K562 (cell line): ENCODE data around the gene LIMS1. TPM values are rescaled to one million over a fixed set of nuclear protein-coding genes. Genes with fewer than 3 reads are reported as not detected.

Experiments used
- ATF6 ChIP-seq: sonication (generic); formaldehyde crosslinking; IDR thresholded peaks from 2 replicates; pipeline ENCODE4 v1.4.0; 2020; ENCODE audit warnings: mild to moderate bottlenecking, missing genetic modification reagents
- BDP1 ChIP-seq: IDR thresholded peaks from 3 replicates; pipeline ENCODE4 v1.6.1; 2011; ENCODE audit not compliant: insufficient read length, insufficient read depth
- CGGBP1 ChIP-seq: fragments of 250-450 bp; sonication (Bioruptor Pico); IDR thresholded peaks from 2 replicates; pipeline ENCODE4 v1.9.0; 2021; ENCODE audit warnings: mild to moderate bottlenecking
- CSDE1 ChIP-seq, 2 experiments: fragments of 450-650 bp; IDR thresholded peaks; 2 replicates each; pipeline ENCODE4 v1.6.1; 2016; ENCODE audit warnings: mild to moderate bottlenecking in 1 of 2
- EGR1 ChIP-seq: fragments of 450-650 bp; conservative IDR thresholded peaks from 2 replicates; pipeline ENCODE4 v1.6.1; 2017; ENCODE audit warnings: mild to moderate bottlenecking
- FOS ChIP-seq: IDR thresholded peaks from 3 replicates; pipeline ENCODE4 v1.6.1; 2011; ENCODE audit not compliant: insufficient read length; ENCODE audit errors: extremely low read depth
- FOXO4 ChIP-seq: fragments of 450-650 bp; formaldehyde crosslinking; IDR thresholded peaks from 2 replicates; pipeline ENCODE4 v1.4.0; 2020; ENCODE audit warnings: mild to moderate bottlenecking, moderate library complexity
- GATAD2B ChIP-seq: fragments of 450-650 bp; IDR thresholded peaks from 2 replicates; pipeline ENCODE4 v1.6.1; 2017; ENCODE audit warnings: mild to moderate bottlenecking, borderline replicate concordance
- HDAC1 ChIP-seq, 2 experiments: fragments of 450-650 bp; IDR thresholded peaks; 2 replicates each; pipeline ENCODE4 v1.6.1; 2016 to 2017; ENCODE audit warnings: inconsistent platforms in 1 of 2, mild to moderate bottlenecking in 1 of 2, moderate library complexity in 1 of 2
- HNRNPH1 ChIP-seq: fragments of 200-400 bp; formaldehyde crosslinking; optimal IDR thresholded peaks from 2 replicates; pipeline ENCODE3; 2017; ENCODE audit warnings: low read depth, mild to moderate bottlenecking, low read length, moderate library complexity
- MAFF ChIP-seq: IDR thresholded peaks from 2 replicates; pipeline ENCODE4 v1.6.1; 2012; ENCODE audit warnings: low read length, improper control_type of control experiment
- MBD2 ChIP-seq: sonication (generic); IDR thresholded peaks from 2 replicates; pipeline ENCODE4 v1.6.1; 2016; ENCODE audit warnings: low read depth, borderline replicate concordance
- MTA2 ChIP-seq: fragments of 450-650 bp; IDR thresholded peaks from 2 replicates; pipeline ENCODE4 v1.6.1; 2016; ENCODE audit warnings: low read depth
- NFE2 ChIP-seq: IDR thresholded peaks from 2 replicates; pipeline ENCODE4 v1.6.1; 2014; ENCODE audit warnings: antibody characterized with exemption, low read depth
- NR2F6 ChIP-seq: fragments of 450-650 bp; formaldehyde crosslinking; IDR thresholded peaks from 2 replicates; pipeline ENCODE4 v1.4.0; 2020; ENCODE audit warnings: mild to moderate bottlenecking
- NRF1 ChIP-seq, 2 experiments: fragments of 450-650 bp; IDR thresholded peaks in 1 of 2; conservative IDR thresholded peaks in 1 of 2; 2 replicates each; pipeline ENCODE4 v1.6.1; 2014; ENCODE audit warnings: mild to moderate bottlenecking in 2 of 2
- PTBP1 ChIP-seq: fragments of 200-400 bp; formaldehyde crosslinking; IDR thresholded peaks from 2 replicates; pipeline ENCODE4 v1.6.1; 2017; ENCODE audit warnings: low read depth, low read length
- SMAD1 ChIP-seq: fragments of 150-350 bp; IDR thresholded peaks from 2 replicates; pipeline ENCODE4 v1.6.1; 2014; ENCODE audit warnings: low read length, low read depth; ENCODE audit not compliant: partially characterized antibody
- TBL1XR1 ChIP-seq, 2 experiments: IDR thresholded peaks; 2 replicates each; pipeline ENCODE4 v1.6.1; 2012; ENCODE audit warnings: improper control_type of control experiment in 2 of 2, low read length in 2 of 2, mild to moderate bottlenecking in 1 of 2
- TBP ChIP-seq: optimal IDR thresholded peaks from 2 replicates; pipeline ENCODE3; 2011; ENCODE audit warnings: low read depth, low read length, improper control_type of control experiment
- TGIF2 ChIP-seq: sonication (generic); formaldehyde crosslinking; IDR thresholded peaks from 2 replicates; pipeline ENCODE4 v1.8.1; 2022; ENCODE audit warnings: mild to moderate bottlenecking, missing genetic modification reagents, moderate library complexity
- ZNF133 ChIP-seq: fragments of 250-450 bp; sonication (Bioruptor Pico); IDR thresholded peaks from 2 replicates; pipeline ENCODE4 v1.4.0; 2020; ENCODE audit warnings: mild to moderate bottlenecking
- ZNF134 ChIP-seq: fragments of 250-450 bp; sonication (Bioruptor Pico); conservative IDR thresholded peaks from 2 replicates; pipeline ENCODE4 v1.4.0; 2020
- ZNF175 ChIP-seq: fragments of 200-800 bp; sonication (Bioruptor generic); IDR thresholded peaks from 2 replicates; pipeline ENCODE4 v1.6.1; 2016; ENCODE audit warnings: low read depth, mild to moderate bottlenecking, missing genetic modification characterization, missing compliant biosample characterization
- ZNF395 ChIP-seq: fragments of 200-800 bp; sonication (Bioruptor generic); IDR thresholded peaks from 2 replicates; pipeline ENCODE4 v1.6.1; 2017; ENCODE audit warnings: missing genetic modification characterization, missing compliant biosample characterization
- ZNF551 ChIP-seq: fragments of 250-450 bp; sonication (Bioruptor Pico); IDR thresholded peaks from 2 replicates; pipeline ENCODE4 v1.5.0; 2021; ENCODE audit warnings: mild to moderate bottlenecking, moderate library complexity
- ZNF766 ChIP-seq: fragments of 200-800 bp; sonication (Bioruptor generic); conservative IDR thresholded peaks from 2 replicates; pipeline ENCODE4 v1.6.1; 2016; ENCODE audit warnings: missing genetic modification characterization, missing compliant biosample characterization
- ZNF830 ChIP-seq: fragments of 250-450 bp; sonication (Bioruptor Pico); IDR thresholded peaks from 2 replicates; pipeline ENCODE4 v1.5.0; 2021; ENCODE audit warnings: mild to moderate bottlenecking
- polyA plus RNA-seq, 8 experiments: library from polyadenylated mRNA; depleted of rRNA in 4 of 8; stranded (reverse) in 5 of 8; unstranded in 3 of 8; fragments of >200 nt; fragmentation: Nextera tagmentation in 2 of 8; fragmentation: Illumina TruSeq in 1 of 8; extraction: Ambion mirVana in 2 of 8; extraction: Trizol in 1 of 8; gene quantifications; 2 replicates each; pipeline versions ENCODE4 v1.2.1 to v1.2.3, GENCODE V29; 2011 to 2014; ENCODE audit warnings: inconsistent platforms in 1 of 8, missing spikeins in 1 of 8
- total RNA-seq, 7 experiments: library from RNA; depleted of rRNA in 6 of 7; stranded (reverse); fragments of >200 nt in 6 of 7; fragmentation: Illumina TruSeq in 2 of 7; extraction: Trizol in 2 of 7; gene quantifications; 2 replicates each; pipeline versions ENCODE4 v1.2.1 to v1.2.3, GENCODE V29; 2011 to 2021; ENCODE audit warnings: low replicate concordance in 1 of 7

The LIMS1 gene
- total and polyA plus RNA-seq, 9 of the 15 experiments (the other 6 are each of a cell fraction or from before 2014, with no cell fraction given): 52.8 to 134 (median 81.0) TPM

- TF ChIP-seq NRF1 (conservative IDR thresholded peaks at IDR 0.05 in 1 of 2, IDR thresholded peaks at IDR 0.05 in 1 of 2) (0 out of 4 replicates have a peak, but pooled peaks of 1 of the 2 experiments have one; percentile 17), ZNF830 (no peak), PTBP1 (no peak), ZNF134 (no peak), MAFF (peak; percentile 75), FOS (no peak), TGIF2 (CRISPR knock-in tag) (no peak), MTA2 (no peak), HNRNPH1 (no peak), CGGBP1 (no peak), TBP (peak; percentile 24), CSDE1 (IDR thresholded peaks at IDR 0.05) (no peak), ZNF551 (CRISPR knock-in tag) (no peak), ZNF395 (CRISPR knock-in tag) (no peak), BDP1 (no peak), HDAC1 (IDR thresholded peaks at IDR 0.05) (no peak), TBL1XR1 (IDR thresholded peaks at IDR 0.05; ENCODE audit: low read length in 2 of 2) (peak in 1 of 2 experiments; percentile 61; a peak in 1 of 4 replicates), ZNF133 (no peak), EGR1 (peak; percentile 79), ZNF175 (CRISPR knock-in tag) (0 out of 2 replicates have a peak, but pooled peaks have one; percentile 53), MBD2 (0 out of 2 replicates have a peak, but pooled peaks have one; percentile 23), ZNF766 (CRISPR knock-in tag) (0 out of 2 replicates have a peak, but pooled peaks have one; percentile 24), NFE2 (peak; percentile 54), FOXO4 (CRISPR knock-in tag) (no peak), NR2F6 (CRISPR knock-in tag) (no peak), GATAD2B (peak; percentile 48; the same call in 1 of the 2 replicates), SMAD1 (no peak), ATF6 (CRISPR knock-in tag) (no peak)
Measured at GRCh38 chr2:108637304-108637669, 103.0 kb downstream of the LIMS1 start (continued).
